Right ventricle myocardium superior (tissue), 1 donor: Measurements from ENCODE around the gene RHEB. TPM values are rescaled to one million over a fixed set of nuclear protein-coding genes. Genes with fewer than 3 reads are reported as not detected.

Source experiments
- ATAC-seq: fragments of 200-7000 bp; cut with Tn5 transposase; one replicate; pipeline ENCODE4 v1.9.1; 2020; ENCODE audit warnings: mild to moderate bottlenecking; ENCODE audit not compliant: poor library complexity
- DNase-seq: peaks from one replicate; pipeline ENCODE4 v3.0.0-alpha.2; 2020
- intact Hi-C: fragments of 100-400 bp; cut with DNase I; formaldehyde crosslinking; loops from one replicate; pipeline ENCODE4 v1.11.2; 2022
- total RNA-seq: library from RNA; stranded (reverse); fragmentation: NEBNext Ultra II Directional; extraction: Animal tissue kit (Norgen Biotek cat#: 25700); gene quantifications from one replicate; pipeline ENCODE4 v1.2.1, GENCODE V29; 2021
- donor health status: DM: no; HTN: yes; CAD: no; lungs with severe emphysema.

Gene RHEB
- total RNA-seq, 1 donor from 2014 or later: 119 TPM

GRCh38 chr7:151442776-151443496 lies 76.8 kb downstream of the RHEB start:
- ATAC-seq (no peak), DNase-seq (no peak)
- intact Hi-C loops: no loop called here

GRCh38 chr7:151440799-151441445 lies 78.8 kb downstream of the RHEB start:
- intact Hi-C loops: no loop called here
- DNase-seq (no peak), ATAC-seq (no peak)

DNA sequence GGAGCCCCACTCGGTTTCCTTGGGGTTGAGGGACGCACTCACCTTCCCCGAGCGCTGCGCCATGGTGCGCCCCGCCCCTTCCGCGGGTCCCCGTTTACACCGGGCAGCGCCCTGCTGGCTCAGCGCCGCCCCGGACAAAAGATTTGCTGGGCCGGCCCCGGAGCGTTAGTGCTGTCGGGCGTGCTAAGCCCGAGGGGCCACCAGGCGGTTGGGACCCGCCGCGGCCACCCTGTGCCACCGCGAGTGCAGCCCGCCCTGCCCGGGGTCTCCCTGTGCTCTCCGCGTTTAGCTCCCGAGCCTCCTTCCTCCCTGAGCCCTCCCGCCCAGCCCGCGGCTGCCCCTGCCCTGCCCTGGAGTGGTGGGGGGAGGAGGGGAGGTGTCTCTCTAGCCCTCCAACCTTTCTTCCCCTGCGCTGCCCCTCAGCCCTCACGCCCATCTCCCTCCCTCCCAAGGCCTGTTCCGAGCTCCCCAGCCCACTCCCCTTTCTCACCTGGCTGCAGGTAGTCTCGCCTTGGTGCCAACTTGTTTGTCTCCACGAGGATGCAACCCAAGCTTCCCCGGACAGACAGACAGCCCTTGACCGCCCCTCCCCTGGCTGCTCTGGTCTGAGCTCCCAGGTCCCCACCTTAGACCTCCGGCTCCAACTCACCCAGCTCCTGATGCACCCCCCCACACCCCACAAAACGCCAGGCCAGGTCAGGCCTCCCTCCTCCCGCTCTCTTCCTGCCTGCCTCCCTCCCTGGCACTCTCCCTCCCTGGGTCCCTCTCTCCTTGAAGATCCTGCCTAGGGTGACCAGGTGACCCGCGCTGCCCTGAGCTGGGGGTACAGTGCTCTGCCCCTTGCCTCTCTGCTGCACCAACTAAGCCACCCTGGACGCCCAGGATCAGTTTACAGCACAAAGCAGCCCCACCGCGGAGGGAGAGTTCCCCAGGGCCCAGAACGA lies 79.6 kb downstream of the RHEB start, which contains the start of gene CRYGN:
Gene CRYGN (minus strand): TSS at position 287 of the 944 bp plus-strand sequence. CDS start 224 bp downstream, at position 63.
- intact Hi-C loops: no loop called here
- ATAC-seq (peak; percentile 7), DNase-seq (no peak)

DNA sequence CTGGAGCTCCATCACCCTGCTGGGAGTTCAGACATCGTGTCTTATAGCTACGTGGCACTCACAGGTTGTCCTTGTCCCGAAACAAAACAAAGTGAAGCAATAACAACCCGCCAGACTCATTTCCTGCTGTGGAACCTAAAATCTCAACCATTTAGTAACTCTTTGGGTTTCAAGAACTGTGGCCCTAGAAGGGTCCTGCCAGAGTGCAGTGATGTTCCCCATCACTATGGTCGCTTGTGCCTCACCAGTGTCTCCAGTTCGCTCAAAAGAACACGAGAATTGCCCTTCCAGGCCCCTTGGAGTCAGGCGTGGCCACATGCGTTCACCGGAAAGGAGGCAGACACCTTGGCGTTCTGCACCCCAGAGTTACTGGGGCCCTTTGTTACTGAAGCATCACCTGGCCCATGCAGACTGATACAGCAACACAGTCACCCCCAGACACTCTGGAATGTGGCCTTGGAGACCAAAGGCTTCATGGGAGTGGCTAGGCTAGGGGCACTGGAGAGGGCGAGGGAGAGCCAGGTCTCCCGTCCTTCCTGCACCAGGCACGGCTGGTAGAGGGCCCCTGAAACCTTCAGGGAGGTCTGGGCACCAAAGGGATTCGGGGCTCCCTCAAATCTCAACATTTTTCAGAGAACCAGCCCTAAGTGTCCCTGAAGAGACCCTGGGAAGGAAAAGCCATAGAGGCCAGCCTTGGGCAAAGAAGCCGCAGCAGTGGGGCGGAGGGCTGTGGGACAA lies 80.7 kb downstream of the RHEB start:
- DNase-seq (no peak), ATAC-seq (no peak)
- intact Hi-C loops: no loop called here

DNA sequence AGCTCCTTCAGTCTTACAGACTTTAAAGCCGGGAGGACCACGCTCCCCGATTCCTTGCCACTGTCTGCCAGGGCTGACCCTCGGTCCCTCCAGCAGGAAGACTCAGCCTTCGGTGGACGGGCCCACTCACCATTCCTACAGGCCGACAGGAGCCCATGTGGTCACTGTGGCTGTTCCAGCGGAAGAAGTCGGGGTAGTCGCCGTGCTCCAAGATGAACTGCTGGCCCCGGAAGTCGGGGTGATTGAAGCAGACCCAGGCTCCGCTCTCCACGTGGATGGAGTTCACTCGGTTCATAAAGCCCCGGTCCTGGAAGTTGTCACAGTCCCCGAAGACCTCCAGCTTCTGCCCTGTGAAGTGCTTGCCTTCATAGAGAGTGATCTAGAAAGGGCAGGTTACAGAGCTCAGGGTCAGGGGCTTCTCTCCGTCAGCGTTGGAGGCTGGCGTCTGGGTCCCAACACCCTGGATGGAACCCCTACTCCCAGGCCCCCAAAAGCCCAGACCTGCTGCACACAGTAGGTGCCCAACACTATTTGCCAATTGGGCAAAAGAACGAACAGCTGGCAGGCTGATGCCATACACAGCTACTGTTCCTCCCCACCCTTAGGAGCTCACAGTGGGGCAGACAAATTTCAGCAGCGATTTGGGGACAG lies 81.7 kb downstream of the RHEB start:
- ATAC-seq: no peak
- intact Hi-C loops: no loop called here
- no peak for DNase-seq

DNA sequence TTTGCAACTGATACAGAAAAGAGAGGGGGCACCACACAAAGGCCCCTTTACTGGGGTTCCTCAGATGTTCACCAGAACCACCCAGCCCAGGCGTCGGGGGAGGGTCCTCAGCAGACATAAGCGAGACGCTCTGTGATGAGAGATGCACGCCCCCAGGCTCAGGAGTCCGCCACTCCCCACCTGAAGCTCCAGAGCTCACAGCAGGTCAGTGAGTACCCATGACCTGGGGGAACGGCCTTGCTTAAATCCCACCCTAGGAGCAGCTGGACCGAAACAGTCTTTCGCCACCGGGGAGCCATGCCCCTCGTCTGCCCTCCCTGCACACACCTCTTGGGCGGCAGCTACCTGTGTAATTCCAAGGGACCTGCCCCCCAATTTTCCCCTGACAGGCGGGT lies 82.5 kb downstream of the RHEB start:
- intact Hi-C loops: no loop called here
- ATAC-seq: no peak
- no peak for DNase-seq

GRCh38 chr7:151436446-151437158 lies 83.1 kb downstream of the RHEB start:
- intact Hi-C loops: no loop called here
- ATAC-seq (peak; percentile 79), DNase-seq (peak; percentile 67)

DNA sequence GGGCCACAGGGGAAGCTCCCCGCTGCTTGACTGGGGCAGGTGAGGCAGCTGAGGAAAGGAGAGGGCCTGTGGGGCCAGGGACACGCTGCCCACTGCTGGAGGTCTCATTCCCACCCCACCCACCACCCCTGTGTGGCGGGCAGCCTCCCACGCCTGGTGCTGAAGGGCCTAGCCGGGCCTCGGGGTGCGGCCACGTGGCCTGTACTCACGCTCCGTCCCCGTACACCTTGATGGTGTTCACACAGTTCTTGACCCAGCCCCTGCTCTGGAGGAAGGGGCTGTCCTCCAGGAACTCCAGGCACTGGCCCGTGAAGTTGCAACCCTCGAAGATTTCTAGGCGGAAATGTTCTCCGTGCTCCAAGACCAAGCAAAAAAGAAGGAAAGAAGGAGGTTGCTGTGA lies 83.7 kb downstream of the RHEB start:
- DNase-seq (no peak), ATAC-seq (no peak)
- intact Hi-C loops: no loop called here

DNA sequence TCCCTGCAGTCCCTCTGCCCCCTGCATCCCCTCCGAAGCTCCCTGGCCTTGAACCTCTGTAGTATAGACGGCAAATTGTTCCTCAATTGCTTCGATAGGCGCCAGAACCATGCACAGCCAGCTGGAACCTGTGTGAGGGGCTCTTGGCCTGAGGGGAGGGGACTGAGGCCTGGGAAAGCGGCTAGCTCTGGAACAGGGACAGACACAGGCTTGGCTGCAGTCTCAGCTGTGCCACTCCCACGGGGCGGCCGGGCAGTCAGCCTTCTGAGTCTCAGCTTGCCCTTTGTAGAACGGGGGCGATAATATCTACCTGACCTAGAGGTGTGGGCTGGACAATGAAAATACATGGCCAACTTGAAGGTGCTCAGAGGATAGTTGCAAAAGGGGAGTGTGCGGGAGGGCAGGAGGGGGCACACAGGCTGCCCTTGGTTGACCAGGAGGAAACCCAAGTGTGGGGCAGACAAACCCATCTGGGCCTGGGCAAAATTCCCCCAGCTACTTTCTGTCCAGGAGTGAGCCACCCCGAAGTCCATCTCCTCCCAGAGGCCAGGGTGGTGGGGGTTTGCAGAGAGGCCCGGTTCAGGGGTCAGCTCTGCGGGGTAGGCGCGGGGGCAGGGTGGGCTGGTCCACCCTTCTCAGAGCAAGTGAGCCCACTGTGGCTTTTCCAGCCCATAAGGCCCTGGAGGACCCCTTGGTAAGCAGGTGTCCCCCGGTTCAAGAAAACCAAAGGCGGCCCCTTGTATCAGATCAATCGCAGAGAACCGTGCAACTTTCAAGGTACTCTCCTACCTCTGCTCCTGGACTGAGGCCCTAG lies 84.4 kb downstream of the RHEB start:
- no peak for ATAC-seq
- intact Hi-C loops: no loop called here
- no peak for DNase-seq

DNA sequence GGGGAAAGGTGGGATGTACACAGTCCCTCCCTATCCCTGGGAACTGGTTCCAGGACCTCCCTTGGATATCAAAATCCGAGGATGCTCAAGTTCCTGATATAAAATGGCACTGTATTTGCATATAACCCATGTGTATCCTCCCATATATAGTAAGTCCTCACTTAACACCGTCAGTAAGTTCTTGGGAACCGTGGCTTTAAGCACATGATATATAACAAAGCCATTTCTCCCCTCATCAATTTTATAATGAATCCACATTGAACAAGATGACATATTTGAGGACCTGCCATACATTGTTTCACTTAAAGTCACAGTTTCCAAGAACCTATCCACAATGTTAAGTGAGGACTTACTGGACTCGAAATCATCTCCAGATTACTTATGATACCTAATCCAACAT lies 85.1 kb downstream of the RHEB start:
- DNase-seq: no peak
- ATAC-seq: no peak
- intact Hi-C loops: no loop called here

DNA sequence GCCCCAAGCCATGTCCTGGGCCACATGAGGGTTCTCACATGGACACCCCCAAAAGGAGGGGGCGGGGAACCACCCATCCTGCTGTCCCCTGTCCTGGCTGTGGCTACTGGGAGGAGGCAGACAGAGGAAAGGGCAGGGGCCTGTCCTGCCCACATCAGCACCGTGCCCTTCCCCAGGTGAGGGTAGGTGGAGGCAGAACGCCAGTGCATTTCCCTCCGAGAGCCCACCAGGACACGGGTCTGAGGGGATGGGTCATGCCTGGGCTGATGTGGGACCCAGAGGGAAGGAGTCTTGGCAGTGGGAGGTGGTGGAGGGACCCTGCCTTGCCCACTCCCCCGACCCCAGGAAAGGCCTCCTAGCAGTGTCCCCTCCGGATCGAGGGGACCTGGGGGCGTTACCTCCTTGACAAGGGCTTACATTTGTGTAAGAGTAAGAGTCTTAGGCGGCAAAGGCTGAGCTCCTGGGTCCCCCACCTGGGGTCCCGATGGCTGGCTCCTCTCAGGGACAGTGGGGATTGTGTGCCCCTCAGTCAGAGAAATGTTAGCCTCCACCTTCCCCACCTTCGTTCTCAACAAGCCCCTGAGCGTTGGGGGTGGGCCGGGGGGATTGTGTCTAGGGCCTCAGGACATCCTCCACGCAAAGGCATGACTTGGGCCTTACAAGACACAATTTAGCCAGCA lies 85.8 kb downstream of the RHEB start:
- no peak for DNase-seq
- intact Hi-C loops: no loop called here
- no peak for ATAC-seq

GRCh38 chr7:151432658-151433521 lies 86.8 kb downstream of the RHEB start:
- intact Hi-C loops: no loop called here
- DNase-seq (no peak), ATAC-seq (no peak)

DNA sequence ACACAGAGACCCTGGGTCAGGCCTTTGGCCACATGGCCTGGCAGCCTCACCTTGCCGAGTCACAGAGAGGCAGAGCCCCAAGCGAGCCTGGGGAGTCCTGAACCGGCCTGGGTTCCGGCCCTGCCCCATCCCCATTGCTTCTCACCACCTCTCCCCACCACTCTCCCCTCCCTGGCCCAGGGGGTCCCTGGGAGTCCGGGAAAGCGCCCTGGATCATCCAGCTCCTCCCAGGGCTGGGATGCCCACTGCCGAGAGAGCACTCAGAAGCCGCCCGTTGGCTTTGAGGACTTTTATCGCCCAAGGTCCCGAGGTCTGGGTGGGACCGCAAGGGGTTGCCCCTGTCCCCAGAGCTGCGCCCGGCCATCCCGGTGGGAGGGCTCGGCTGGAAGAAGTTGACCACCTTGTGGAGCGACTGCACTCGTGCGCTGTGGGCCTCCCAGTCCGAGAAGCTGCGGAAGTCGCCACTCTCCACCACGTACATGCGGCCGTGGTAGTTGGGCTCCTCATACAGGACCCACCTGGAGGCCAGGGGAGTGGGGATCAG lies 87.9 kb downstream of the RHEB start:
- ATAC-seq: no peak
- intact Hi-C loops: no loop called here
- no peak for DNase-seq

DNA sequence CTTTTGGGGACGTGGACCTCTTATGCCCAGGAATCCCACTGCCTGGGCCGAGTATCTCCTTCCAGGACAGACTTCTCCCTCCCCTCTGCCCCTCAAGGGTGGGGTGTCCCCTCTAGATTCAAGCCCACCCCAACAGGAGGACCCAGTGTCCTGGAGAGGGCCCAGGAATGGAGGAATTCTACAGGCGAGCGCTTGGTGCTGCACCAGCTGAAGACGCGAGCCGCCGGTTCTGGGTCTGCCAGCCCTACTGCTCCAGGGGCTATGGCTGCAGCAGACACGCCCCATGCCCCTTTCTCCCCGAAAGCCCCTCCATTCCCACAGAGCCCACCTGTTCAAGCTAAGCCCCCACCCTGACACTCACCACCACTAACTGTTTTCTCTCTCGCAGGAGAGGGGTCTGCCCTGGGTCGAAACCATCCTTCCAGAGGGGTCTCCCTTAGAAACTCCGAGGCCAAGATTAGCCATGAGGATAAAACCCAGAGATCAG lies 88.4 kb downstream of the RHEB start:
- ATAC-seq: no peak
- DNase-seq: no peak
- intact Hi-C loops: no loop called here
